ENCODE data around the gene NMT1. TPM values are rescaled to one million over a fixed set of nuclear protein-coding genes. Genes with fewer than 3 reads are reported as not detected.
A peak's percentile ranks its signal among the peaks of the same experiment; 100 is the strongest.

NMT1 gene
- total RNA-seq, 2 experiments from 2014 or later = 132 to 141 TPM

GRCh38 chr17:45029096-45029495, 32.0 kb upstream of the NMT1 start:
- no peak overlapping the region for H3K27ac Mint-ChIP-seq
- no peaks in the 10 kb centered on the region for H3K27me3 Mint-ChIP-seq
- peaks cover 11% of the 10 kb centered on the region for H3K36me3 Mint-ChIP-seq
- no peak overlapping the region for H3K4me3 Mint-ChIP-seq
- DNase-seq (no peak), ATAC-seq (ENCODE audit: low read depth) (no peak)
- POLR2A ChIA-PET = no interaction called here
- no peaks in the 10 kb centered on the region for H3K9me3 Mint-ChIP-seq
- H3K4me1 Mint-ChIP-seq = peaks cover 6% of the 10 kb centered on the region

DNA sequence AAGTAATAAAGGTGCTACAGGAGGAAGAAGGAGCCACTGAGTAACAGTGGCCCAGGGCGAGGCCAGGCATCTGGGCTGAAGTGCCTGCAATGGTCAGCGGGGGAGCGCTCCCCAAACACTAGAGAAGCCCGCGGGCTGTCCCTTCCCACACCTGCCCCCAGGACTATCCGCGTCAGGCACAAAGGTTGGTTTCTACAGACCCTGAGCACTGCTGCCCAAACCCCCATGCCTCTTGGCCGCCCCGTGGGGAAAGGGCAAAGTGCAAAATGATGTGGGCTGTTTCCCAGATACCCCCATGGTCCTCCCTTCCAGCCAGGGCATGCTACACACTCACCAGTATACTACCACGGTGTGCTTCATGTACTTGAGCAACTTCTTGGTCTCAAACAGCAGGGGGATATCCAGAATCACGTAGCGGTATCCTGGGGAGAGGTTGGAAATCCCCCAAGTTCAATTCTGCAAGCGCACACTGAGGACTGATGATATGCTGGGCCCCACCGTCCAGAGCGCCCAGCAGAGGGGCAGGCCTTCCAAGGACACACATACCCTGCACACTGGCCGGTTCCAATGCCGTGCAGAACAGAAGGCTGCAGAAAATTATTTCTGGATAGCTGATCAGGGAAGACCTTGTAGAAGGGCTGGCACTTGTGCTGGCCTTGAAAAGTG, 31.2 kb upstream of the NMT1 start:
- Mint-ChIP-seq H3K9me3 (no peaks in the 10 kb centered on the region), H3K36me3 (peaks cover 14% of the 10 kb centered on the region), H3K4me3 (no peak overlapping the region), H3K27me3 (no peaks in the 10 kb centered on the region), H3K4me1 (peaks cover 6% of the 10 kb centered on the region), H3K27ac (peak overlapping the region; percentile 24)
- DNase-seq (no peak), ATAC-seq (ENCODE audit: low read depth) (no peak)
- POLR2A ChIA-PET = no interaction called here

DNA sequence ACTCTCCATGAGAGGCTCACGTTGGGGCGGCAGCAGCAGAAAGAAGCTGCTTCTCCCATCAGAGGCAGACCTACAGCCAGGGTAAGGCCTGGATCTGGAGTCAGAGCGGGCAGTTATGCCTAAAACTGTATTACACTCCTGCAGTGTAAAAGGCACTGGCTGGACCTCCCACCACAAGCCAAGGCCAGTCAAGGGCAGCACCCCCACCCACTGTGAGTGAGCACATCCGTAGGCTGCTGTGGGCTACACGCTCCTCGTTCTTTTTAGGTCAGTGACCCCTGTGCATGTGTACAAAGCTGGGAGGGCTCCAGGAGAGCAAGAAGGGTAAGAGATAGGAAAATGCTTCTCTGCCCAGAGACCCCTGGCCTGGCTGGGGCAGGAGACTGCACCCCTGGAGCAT, 30.4 kb upstream of the NMT1 start:
- Mint-ChIP-seq H3K4me3 (no peak overlapping the region), H3K27me3 (no peaks in the 10 kb centered on the region), H3K4me1 (peaks cover 6% of the 10 kb centered on the region), H3K9me3 (no peaks in the 10 kb centered on the region), H3K27ac (peak overlapping the region; percentile 35), H3K36me3 (peaks cover 14% of the 10 kb centered on the region)
- DNase-seq (no peak), ATAC-seq (ENCODE audit: low read depth) (no peak)
- POLR2A ChIA-PET = no interaction called here

- POLR2A ChIA-PET = no interaction called here
- no peaks in the 10 kb centered on the region for H3K27me3 Mint-ChIP-seq
- peaks cover 6% of the 10 kb centered on the region for H3K4me1 Mint-ChIP-seq
- peak overlapping the region; percentile 52 for H3K27ac Mint-ChIP-seq
- no peak overlapping the region for H3K4me3 Mint-ChIP-seq
- ATAC-seq (ENCODE audit: low read depth) (no peak), DNase-seq (no peak)
- H3K9me3 Mint-ChIP-seq = no peaks in the 10 kb centered on the region
- H3K36me3 Mint-ChIP-seq = peaks cover 14% of the 10 kb centered on the region
These were observed 29.6 kb upstream of the NMT1 start for GRCh38 chr17:45031231-45032173.

DNA sequence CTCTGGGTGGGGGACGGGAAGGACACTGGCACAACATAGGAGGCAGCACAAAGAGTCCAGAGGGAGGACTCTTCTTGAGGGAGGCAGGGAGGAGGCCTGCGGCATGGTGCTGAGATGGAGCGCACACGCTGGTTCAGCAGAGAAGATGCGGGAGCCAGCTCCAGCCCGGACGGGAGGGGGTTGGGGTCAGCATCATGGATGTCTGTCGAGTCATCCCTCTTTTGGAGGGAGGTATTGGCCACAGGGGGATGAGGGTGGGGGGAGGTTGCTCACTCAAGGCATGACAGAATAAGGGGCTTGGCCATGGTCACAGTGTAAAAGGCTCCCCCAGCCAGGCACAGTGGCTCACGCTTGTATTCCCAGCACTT, 29.0 kb upstream of the NMT1 start:
- POLR2A ChIA-PET = no interaction called here
- peaks cover 6% of the 10 kb centered on the region for H3K4me1 Mint-ChIP-seq
- no peak overlapping the region for H3K27ac Mint-ChIP-seq
- H3K36me3 Mint-ChIP-seq = peaks cover 14% of the 10 kb centered on the region
- H3K9me3 Mint-ChIP-seq = no peaks in the 10 kb centered on the region
- DNase-seq = no peak
- no peak for ATAC-seq (ENCODE audit: low read depth)
- H3K4me3 Mint-ChIP-seq = no peak overlapping the region
- H3K27me3 Mint-ChIP-seq = no peaks in the 10 kb centered on the region

DNA sequence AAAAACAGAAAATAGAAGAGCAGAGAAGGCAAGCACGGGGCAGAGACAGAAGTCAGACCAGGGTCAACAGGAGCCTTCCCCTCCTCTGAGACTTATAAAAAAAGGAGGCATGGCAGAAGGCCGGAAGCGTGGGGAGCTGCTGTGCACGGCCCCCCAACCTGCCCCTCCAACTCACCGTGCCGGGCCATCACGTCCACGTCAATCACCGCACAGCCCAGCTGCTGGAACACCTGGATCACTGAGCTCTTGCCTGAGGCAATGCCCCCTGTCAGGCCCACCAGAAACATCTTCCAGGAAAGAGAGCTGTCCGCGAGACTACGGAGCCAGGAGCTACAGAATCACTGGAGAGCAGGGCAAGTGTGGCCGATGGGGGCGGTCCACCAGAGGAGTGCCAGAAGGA, 26.5 kb upstream of the NMT1 start:
- DNase-seq (no peak), ATAC-seq (ENCODE audit: low read depth) (no peak)
- Mint-ChIP-seq H3K27ac (no peak overlapping the region), H3K36me3 (peaks cover 14% of the 10 kb centered on the region), H3K4me1 (peaks cover 8% of the 10 kb centered on the region), H3K27me3 (no peaks in the 10 kb centered on the region), H3K9me3 (no peaks in the 10 kb centered on the region), H3K4me3 (no peak overlapping the region)
- POLR2A ChIA-PET = no interaction called here

DNA sequence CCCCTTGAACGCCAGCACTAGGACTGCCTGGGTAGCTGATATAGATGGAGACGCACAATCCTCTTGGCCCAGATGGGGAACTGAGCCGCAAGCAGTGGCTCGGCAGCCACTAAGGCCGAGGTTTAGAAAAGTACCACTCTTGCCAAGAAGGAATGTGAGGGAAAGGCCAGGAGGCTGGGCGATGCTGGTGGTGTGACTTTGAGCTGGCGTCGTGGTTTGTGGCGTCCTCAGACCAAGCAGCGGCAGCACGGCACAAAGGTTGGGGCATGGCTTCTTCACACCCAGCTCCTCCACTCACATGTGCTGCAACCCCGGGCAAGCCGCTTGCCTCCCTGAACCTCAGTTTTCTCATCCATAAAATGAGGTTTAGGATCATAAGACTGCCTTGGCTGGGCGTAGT, 25.3 kb upstream of the NMT1 start:
- Mint-ChIP-seq H3K4me1 (peaks cover 8% of the 10 kb centered on the region), H3K4me3 (no peak overlapping the region), H3K9me3 (no peaks in the 10 kb centered on the region), H3K27ac (no peak overlapping the region), H3K36me3 (peaks cover 14% of the 10 kb centered on the region), H3K27me3 (no peaks in the 10 kb centered on the region)
- ATAC-seq (ENCODE audit: low read depth) (no peak), DNase-seq (no peak)
- POLR2A ChIA-PET = no interaction called here

DNA sequence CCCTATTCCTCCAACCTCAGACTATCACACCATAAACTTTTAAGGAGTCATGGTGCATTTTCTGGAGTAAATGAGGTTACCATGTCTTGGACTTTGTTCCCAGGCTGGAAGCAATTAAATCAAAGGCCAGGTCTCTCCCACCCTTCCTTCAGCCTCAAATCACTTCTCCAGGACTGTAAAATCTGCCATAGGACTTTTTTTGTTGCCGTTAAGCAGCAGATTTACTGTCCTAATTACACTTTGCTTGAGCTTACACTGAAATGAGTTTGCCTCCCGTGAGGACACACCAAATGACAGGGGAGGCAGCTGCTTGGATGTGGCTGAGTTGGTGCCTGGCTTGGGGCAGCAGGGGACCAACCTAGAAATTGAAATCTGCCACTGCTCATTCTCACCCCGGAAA, 24.4 kb upstream of the NMT1 start:
- no peak overlapping the region for H3K4me3 Mint-ChIP-seq
- no peak for ATAC-seq (ENCODE audit: low read depth)
- POLR2A ChIA-PET = interaction anchor here (1.5 kb wide), 1 partner anchor 14 kb away, joined by 3 read pairs; no protein-coding TSS in a partner anchor
- peaks cover 4% of the 10 kb centered on the region for H3K4me1 Mint-ChIP-seq
- H3K27ac Mint-ChIP-seq = no peak overlapping the region
- no peaks in the 10 kb centered on the region for H3K9me3 Mint-ChIP-seq
- H3K27me3 Mint-ChIP-seq = no peaks in the 10 kb centered on the region
- DNase-seq = no peak
- peaks cover 13% of the 10 kb centered on the region for H3K36me3 Mint-ChIP-seq

DNA sequence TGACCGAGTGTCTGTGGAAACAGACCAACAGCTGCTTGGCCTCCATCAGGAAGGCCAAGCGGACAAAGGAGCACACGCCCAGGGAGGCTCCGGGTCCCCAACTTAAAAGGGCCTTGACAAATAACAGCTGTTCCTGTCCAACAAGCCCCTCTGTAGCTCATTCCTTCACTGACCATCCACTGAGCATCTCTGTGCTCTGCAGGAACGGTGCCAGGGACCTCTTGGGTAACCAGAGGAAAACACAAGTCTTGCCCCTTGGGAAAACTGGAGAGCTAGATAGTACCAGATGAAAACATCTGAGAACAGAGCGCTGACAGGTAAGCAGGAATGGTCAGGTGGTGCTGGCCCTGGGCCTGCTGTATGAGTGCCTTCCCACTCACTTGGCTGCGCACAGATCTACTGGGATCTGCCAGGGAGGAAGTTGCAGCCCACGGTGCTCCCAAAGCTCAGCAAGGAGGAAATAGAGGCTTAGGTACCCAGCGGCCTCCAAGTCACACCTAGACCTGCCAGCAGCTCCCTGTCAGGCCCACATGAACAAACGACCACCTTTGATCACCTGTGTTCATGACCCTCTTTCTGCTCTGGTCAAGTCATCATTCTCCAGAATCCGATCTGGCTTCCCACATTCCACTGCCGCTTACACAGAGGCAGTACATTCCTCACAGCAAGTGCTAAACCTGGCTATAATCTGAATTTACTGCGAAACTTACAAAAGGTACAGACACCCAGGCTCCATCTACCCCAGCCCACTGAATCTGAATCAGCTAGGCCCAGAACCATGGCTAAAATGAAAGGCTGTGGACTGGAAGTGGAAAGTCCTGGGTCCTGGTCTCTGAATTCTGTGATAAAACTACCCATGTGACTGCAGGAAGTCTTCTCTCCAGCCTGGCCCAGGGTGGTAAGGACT, 22.1 kb upstream of the NMT1 start:
- ATAC-seq (ENCODE audit: low read depth) (no peak), DNase-seq (no peak)
- H3K27me3 Mint-ChIP-seq = no peaks in the 10 kb centered on the region
- H3K9me3 Mint-ChIP-seq = no peaks in the 10 kb centered on the region
- H3K4me1 Mint-ChIP-seq = peaks cover 15% of the 10 kb centered on the region
- POLR2A ChIA-PET = interaction anchor here (0.5 kb wide), 3 partner anchors 35 to 566 kb away, joined by 3 to 4 read pairs (median 4); no protein-coding TSS in a partner anchor
- no peak overlapping the region for H3K4me3 Mint-ChIP-seq
- no peak overlapping the region for H3K27ac Mint-ChIP-seq
- peaks cover 4% of the 10 kb centered on the region for H3K36me3 Mint-ChIP-seq

DNA sequence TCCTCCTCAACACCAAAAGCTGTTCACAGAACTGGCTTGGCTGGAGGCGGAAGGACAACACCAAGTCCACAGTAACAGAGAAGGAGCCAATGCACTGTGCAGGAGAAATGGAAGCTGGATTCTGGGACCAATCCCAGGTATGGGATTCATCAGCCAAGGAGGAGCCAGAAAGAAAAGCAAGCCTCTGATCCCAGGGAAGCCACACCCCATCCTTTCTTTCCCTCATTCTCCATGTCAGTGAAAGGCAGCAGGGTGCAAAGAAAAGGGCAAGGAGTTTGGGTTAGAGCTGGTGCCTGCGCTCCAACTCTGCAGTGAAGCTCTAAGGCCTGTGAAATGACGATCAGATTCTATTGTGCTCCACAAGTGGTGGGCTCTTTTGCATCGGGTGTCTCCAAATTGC, 20.7 kb upstream of the NMT1 start:
- Mint-ChIP-seq H3K27me3 (no peaks in the 10 kb centered on the region), H3K9me3 (no peaks in the 10 kb centered on the region), H3K4me1 (peaks cover 20% of the 10 kb centered on the region), H3K4me3 (no peak overlapping the region), H3K27ac (no peak overlapping the region), H3K36me3 (no peaks in the 10 kb centered on the region)
- no peak for DNase-seq
- POLR2A ChIA-PET = no interaction called here
- ATAC-seq (ENCODE audit: low read depth) = no peak

- Mint-ChIP-seq H3K4me3 (no peak overlapping the region), H3K4me1 (peaks cover 23% of the 10 kb centered on the region), H3K36me3 (peaks cover 2% of the 10 kb centered on the region), H3K27ac (no peak overlapping the region), H3K9me3 (no peaks in the 10 kb centered on the region), H3K27me3 (no peaks in the 10 kb centered on the region)
- ATAC-seq (ENCODE audit: low read depth) = no peak
- POLR2A ChIA-PET = interaction anchor here (0.6 kb wide), 1 partner anchor 69 kb away, joined by 4 read pairs; no protein-coding TSS in a partner anchor
- no peak for DNase-seq
These were observed 18.6 kb upstream of the NMT1 start for GRCh38 chr17:45042346-45043120.

- Mint-ChIP-seq H3K36me3 (peaks cover 3% of the 10 kb centered on the region), H3K27me3 (no peaks in the 10 kb centered on the region), H3K4me1 (peaks cover 27% of the 10 kb centered on the region), H3K4me3 (no peak overlapping the region), H3K9me3 (no peaks in the 10 kb centered on the region), H3K27ac (no peak overlapping the region)
- POLR2A ChIA-PET = interaction anchor here (0.6 kb wide), 1 partner anchor 84 kb away, joined by 3 read pairs; no protein-coding TSS in a partner anchor
- DNase-seq (no peak), ATAC-seq (ENCODE audit: low read depth) (no peak)
These were observed 17.1 kb upstream of the NMT1 start for GRCh38 chr17:45043813-45044540.

Measured in activated naive CD8-positive, alpha-beta T cell treated with anti-CD3 and anti-CD28 coated beads, Interleukin-2, amount 10 ng/mL, durations not matched to agents 7 days and 5 days (primary cell).